Midbrain (tissue), 1 donor: ENCODE results near the gene SMIM13.

Experiments
- DNase-seq: peaks from one replicate; lab custom pipeline; 2025; lab: John Stamatoyannopoulos, UW

The SMIM13 gene

GRCh38 chr6:11155589-11155988, 62.0 kb downstream of the SMIM13 start:
- DNase-seq = no peak

GRCh38 chr6:11160199-11160598, 66.6 kb downstream of the SMIM13 start:
- no peak for DNase-seq

- DNase-seq = peak; percentile 64
Observed at GRCh38 chr6:11161031-11161956, 67.7 kb downstream of the SMIM13 start.

GRCh38 chr6:11162262-11162661, 68.6 kb downstream of the SMIM13 start:
- DNase-seq = no peak

- no peak for DNase-seq
Observed at GRCh38 chr6:11163932-11164331, 70.3 kb downstream of the SMIM13 start.

- no peak for DNase-seq
Observed at GRCh38 chr6:11164717-11165646, 71.3 kb downstream of the SMIM13 start.

GRCh38 chr6:11166948-11167347, 73.3 kb downstream of the SMIM13 start:
- DNase-seq = no peak

GRCh38 chr6:11168091-11168635, 74.5 kb downstream of the SMIM13 start:
- DNase-seq = no peak

- no peak for DNase-seq
Observed at GRCh38 chr6:11171952-11172351, 78.3 kb downstream of the SMIM13 start.

- DNase-seq = peak; percentile 59
Observed at GRCh38 chr6:11172501-11173327, 79.1 kb downstream of the SMIM13 start.

- DNase-seq = no peak
Observed at GRCh38 chr6:11174242-11174611, 80.6 kb downstream of the SMIM13 start.

GRCh38 chr6:11177271-11177670, 83.6 kb downstream of the SMIM13 start:
- no peak for DNase-seq

- DNase-seq = no peak
Observed at GRCh38 chr6:11179088-11179418, 85.4 kb downstream of the SMIM13 start.

- DNase-seq = no peak
Observed at GRCh38 chr6:11179419-11180202, 86.0 kb downstream of the SMIM13 start.

GRCh38 chr6:11181478-11182136, 88.0 kb downstream of the SMIM13 start:
- no peak for DNase-seq

- DNase-seq = no peak
Observed at GRCh38 chr6:11183761-11184362, 90.2 kb downstream of the SMIM13 start.

GRCh38 chr6:11185204-11185842, 91.7 kb downstream of the SMIM13 start:
- no peak for DNase-seq

GRCh38 chr6:11187301-11187700, 93.7 kb downstream of the SMIM13 start:
- DNase-seq = no peak
